Measurements from ENCODE around the gene ZBTB20.

DNA sequence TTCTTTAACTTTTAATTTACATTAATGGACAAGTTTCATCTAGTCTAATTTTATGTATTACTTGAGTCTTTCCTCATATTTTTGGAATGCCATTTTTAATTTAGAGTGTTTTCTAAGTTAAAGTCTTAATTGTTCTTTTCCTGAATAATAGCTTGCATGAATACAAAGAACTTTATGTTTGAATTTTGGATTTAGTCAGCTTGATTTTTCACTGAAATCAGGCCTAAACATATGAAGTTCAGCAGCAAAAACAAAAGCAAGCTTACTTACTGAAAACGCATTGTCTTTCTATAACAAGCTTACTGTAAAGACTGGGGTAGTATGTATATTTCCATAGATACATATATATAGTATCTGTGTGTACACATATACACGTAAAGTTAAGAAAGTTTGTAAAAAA lies 126.0 kb downstream of the ZBTB20 start:
- TF ChIP-seq PPARA (CRISPR knock-in tag; IDR thresholded peaks at IDR 0.05; ENCODE audit: borderline replicate concordance) (no peak), BACH2 (CRISPR knock-in tag; IDR thresholded peaks at IDR 0.05; ENCODE audit: borderline replicate concordance) (no peak), ISL1 (CRISPR knock-in tag; IDR thresholded peaks at IDR 0.05) (no peak), ESRRG (CRISPR knock-in tag; IDR thresholded peaks at IDR 0.05) (no peak), TOX (CRISPR knock-in tag; IDR thresholded peaks at IDR 0.05; ENCODE audit: borderline replicate concordance) (no peak), CSDC2 (CRISPR knock-in tag; IDR thresholded peaks at IDR 0.05) (no peak)
- TF ChIP-seq, protein P1, sequence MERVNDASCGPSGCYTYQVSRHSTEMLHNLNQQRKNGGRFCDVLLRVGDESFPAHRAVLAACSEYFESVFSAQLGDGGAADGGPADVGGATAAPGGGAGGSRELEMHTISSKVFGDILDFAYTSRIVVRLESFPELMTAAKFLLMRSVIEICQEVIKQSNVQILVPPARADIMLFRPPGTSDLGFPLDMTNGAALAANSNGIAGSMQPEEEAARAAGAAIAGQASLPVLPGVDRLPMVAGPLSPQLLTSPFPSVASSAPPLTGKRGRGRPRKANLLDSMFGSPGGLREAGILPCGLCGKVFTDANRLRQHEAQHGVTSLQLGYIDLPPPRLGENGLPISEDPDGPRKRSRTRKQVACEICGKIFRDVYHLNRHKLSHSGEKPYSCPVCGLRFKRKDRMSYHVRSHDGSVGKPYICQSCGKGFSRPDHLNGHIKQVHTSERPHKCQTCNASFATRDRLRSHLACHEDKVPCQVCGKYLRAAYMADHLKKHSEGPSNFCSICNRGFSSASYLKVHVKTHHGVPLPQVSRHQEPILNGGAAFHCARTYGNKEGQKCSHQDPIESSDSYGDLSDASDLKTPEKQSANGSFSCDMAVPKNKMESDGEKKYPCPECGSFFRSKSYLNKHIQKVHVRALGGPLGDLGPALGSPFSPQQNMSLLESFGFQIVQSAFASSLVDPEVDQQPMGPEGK (CRISPR knock-in tag; IDR thresholded peaks at IDR 0.05; ENCODE audit: borderline replicate concordance), result no peak

Measured in SK-N-SH treated with all-trans-retinoic acid at 6 μM for 48 hours (cell line).